Measurements from ENCODE around the gene LCE2B. TPM values are rescaled to one million over a fixed set of nuclear protein-coding genes. Genes with fewer than 3 reads are reported as not detected.

LCE2B gene
- total and polyA plus RNA-seq, 4 donors: not detected

DNA sequence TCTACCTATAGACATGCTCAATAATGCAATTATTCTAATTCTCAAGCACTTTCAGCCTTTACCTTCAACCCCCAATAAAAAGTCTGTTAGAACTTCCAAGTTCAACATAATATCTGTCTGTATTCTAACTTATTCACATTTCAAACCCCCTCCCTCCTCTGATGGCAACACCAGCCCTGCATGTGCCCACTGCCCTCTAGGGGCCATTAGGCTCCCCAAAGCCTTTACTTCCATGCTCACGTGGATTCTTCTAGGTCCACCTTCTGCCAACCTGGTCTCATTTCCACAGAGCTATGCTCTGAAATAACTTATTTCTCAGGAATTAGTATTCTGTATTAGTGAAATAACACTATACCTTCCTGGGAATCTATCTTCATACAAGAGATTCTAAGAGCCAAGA, 49.7 kb downstream of the LCE2B start:
- no peak overlapping the region for H3K9ac ChIP-seq (ENCODE audit: insufficient read depth in 1 of 2, low read length in 2 of 2)
- H3K27ac ChIP-seq (ENCODE audit: low read depth in 1 of 2, low read length in 1 of 2): no peak overlapping the region
- WGBS, 2 donors: 21 to 24% methylated on average over 1 of the region's 1 CpG
- no peak overlapping the region for H3K4me3 ChIP-seq
- no peak for DNase-seq
- no peaks in the 10 kb centered on the region for H3K36me3 ChIP-seq (ENCODE audit: control insufficient read depth in 4 of 4, insufficient read depth in 4 of 4, low read length in 4 of 4)
- H3K9me3 ChIP-seq (ENCODE audit: control insufficient read depth in 4 of 4, insufficient read depth in 3 of 4, low read length in 3 of 4): peaks cover 0 to 2% (median 0%) of the 10 kb centered on the region in 4 donors
- TF ChIP-seq, protein P1, sequence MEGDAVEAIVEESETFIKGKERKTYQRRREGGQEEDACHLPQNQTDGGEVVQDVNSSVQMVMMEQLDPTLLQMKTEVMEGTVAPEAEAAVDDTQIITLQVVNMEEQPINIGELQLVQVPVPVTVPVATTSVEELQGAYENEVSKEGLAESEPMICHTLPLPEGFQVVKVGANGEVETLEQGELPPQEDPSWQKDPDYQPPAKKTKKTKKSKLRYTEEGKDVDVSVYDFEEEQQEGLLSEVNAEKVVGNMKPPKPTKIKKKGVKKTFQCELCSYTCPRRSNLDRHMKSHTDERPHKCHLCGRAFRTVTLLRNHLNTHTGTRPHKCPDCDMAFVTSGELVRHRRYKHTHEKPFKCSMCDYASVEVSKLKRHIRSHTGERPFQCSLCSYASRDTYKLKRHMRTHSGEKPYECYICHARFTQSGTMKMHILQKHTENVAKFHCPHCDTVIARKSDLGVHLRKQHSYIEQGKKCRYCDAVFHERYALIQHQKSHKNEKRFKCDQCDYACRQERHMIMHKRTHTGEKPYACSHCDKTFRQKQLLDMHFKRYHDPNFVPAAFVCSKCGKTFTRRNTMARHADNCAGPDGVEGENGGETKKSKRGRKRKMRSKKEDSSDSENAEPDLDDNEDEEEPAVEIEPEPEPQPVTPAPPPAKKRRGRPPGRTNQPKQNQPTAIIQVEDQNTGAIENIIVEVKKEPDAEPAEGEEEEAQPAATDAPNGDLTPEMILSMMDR (IDR thresholded peaks at IDR 0.05; ENCODE audit: control extremely low read depth, extremely low read depth): no peak
- no peak for ATAC-seq (ENCODE audit: insufficient read depth, low FRiP score)
- no peaks in the 10 kb centered on the region for H3K27me3 ChIP-seq (ENCODE audit: control insufficient read depth in 3 of 3, insufficient read depth in 3 of 3, low read length in 2 of 3)
- H3K4me1 ChIP-seq (ENCODE audit: control insufficient read depth in 5 of 5, insufficient read depth in 5 of 5, low read length in 5 of 5): no peaks in the 10 kb centered on the region

Other genes with a start within 250 kb of the LCE2B start
- not detected for gene LCE5A, start 175.3 kb upstream of the LCE2B start, total RNA-seq
- gene LCE5A, start 175.3 kb upstream of the LCE2B start, polyA plus RNA-seq: under 1 TPM in 1 of 2 donors, not detected in 1; 0.07 TPM
- gene CRCT1, start 171.6 kb upstream of the LCE2B start, total RNA-seq: not detected
- not detected for gene CRCT1, start 171.6 kb upstream of the LCE2B start, polyA plus RNA-seq
- gene LCE3E, start 119.3 kb upstream of the LCE2B start, total RNA-seq: not detected
- not detected for gene LCE3E, start 119.3 kb upstream of the LCE2B start, polyA plus RNA-seq
- gene LCE3D, start 105.6 kb upstream of the LCE2B start, total RNA-seq: not detected
- not detected for gene LCE3D, start 105.6 kb upstream of the LCE2B start, polyA plus RNA-seq
- gene LCE3C, start 85.9 kb upstream of the LCE2B start, total RNA-seq: not detected
- gene LCE3C, start 85.9 kb upstream of the LCE2B start, polyA plus RNA-seq: not detected
- gene LCE3B, start 72.3 kb upstream of the LCE2B start, total RNA-seq: not detected
- not detected for gene LCE3B, start 72.3 kb upstream of the LCE2B start, polyA plus RNA-seq
- gene LCE3A, start 63.0 kb upstream of the LCE2B start, total RNA-seq: not detected
- not detected for gene LCE3A, start 63.0 kb upstream of the LCE2B start, polyA plus RNA-seq
- gene LCE2D, start 22.7 kb upstream of the LCE2B start, total RNA-seq: not detected
- gene LCE2D, start 22.7 kb upstream of the LCE2B start, polyA plus RNA-seq: not detected
- gene LCE2C, start 10.8 kb upstream of the LCE2B start, total RNA-seq: not detected
- gene LCE2C, start 10.8 kb upstream of the LCE2B start, polyA plus RNA-seq: not detected
- not detected for gene LCE2A, start 12.2 kb downstream of the LCE2B start, total RNA-seq
- not detected for gene LCE2A, start 12.2 kb downstream of the LCE2B start, polyA plus RNA-seq
- not detected for gene LCE4A, start 22.0 kb downstream of the LCE2B start, total RNA-seq
- not detected for gene LCE4A, start 22.0 kb downstream of the LCE2B start, polyA plus RNA-seq
- not detected for gene KPRP, start 71.9 kb downstream of the LCE2B start, total RNA-seq
- gene KPRP, start 71.9 kb downstream of the LCE2B start, polyA plus RNA-seq: not detected
- not detected for gene LCE1F, start 89.0 kb downstream of the LCE2B start, total RNA-seq
- gene LCE1F, start 89.0 kb downstream of the LCE2B start, polyA plus RNA-seq: not detected
- gene LCE1E, start 100.1 kb downstream of the LCE2B start, total RNA-seq: not detected
- not detected for gene LCE1E, start 100.1 kb downstream of the LCE2B start, polyA plus RNA-seq
- not detected for gene LCE1D, start 110.6 kb downstream of the LCE2B start, total RNA-seq
- not detected for gene LCE1D, start 110.6 kb downstream of the LCE2B start, polyA plus RNA-seq
- gene LCE1C, start 120.5 kb downstream of the LCE2B start, total RNA-seq: not detected
- not detected for gene LCE1C, start 120.5 kb downstream of the LCE2B start, polyA plus RNA-seq
- not detected for gene LCE1B, start 125.8 kb downstream of the LCE2B start, total RNA-seq
- not detected for gene LCE1B, start 125.8 kb downstream of the LCE2B start, polyA plus RNA-seq
- not detected for gene LCE1A, start 141.3 kb downstream of the LCE2B start, total RNA-seq
- not detected for gene LCE1A, start 141.3 kb downstream of the LCE2B start, polyA plus RNA-seq
- not detected for gene LCE6A, start 156.7 kb downstream of the LCE2B start, total RNA-seq
- not detected for gene LCE6A, start 156.7 kb downstream of the LCE2B start, polyA plus RNA-seq
- not detected for gene LCE7A, start 173.9 kb downstream of the LCE2B start, total RNA-seq
- gene LCE7A, start 173.9 kb downstream of the LCE2B start, polyA plus RNA-seq: not detected
- not detected for gene SMCP, start 192.2 kb downstream of the LCE2B start, total RNA-seq
- not detected for gene SMCP, start 192.2 kb downstream of the LCE2B start, polyA plus RNA-seq
- under 1 TPM in 1 of 2 donors, not detected in 1; 0.31 TPM for gene IVL, start 222.4 kb downstream of the LCE2B start, total RNA-seq
- gene IVL, start 222.4 kb downstream of the LCE2B start, polyA plus RNA-seq: under 1 TPM; 0.22 to 0.52 TPM

Measured in lung (tissue), 12 donors.